SH-SY5Y (cell line): Measurements from ENCODE around the gene MPZL3.

Experiments
- GATA2 ChIP-seq: IDR thresholded peaks from 2 replicates; pipeline ENCODE4 v1.6.1; 2011; ENCODE audit warnings: mild to moderate bottlenecking, low read depth, low read length
- GATA3 ChIP-seq: IDR thresholded peaks from 2 replicates; pipeline ENCODE4 v1.6.1; 2011; ENCODE audit warnings: low read depth, mild to moderate bottlenecking, low read length, moderate library complexity

GRCh38 chr11:118286545-118286944 lies 34.4 kb upstream of the MPZL3 start:
- TF ChIP-seq GATA2 (no peak), GATA3 (no peak)
